Cardiac muscle cell (in vitro differentiated cells and primary cell): ENCODE results near the gene APBB2. TPM values are rescaled to one million over a fixed set of nuclear protein-coding genes. Genes with fewer than 3 reads are reported as not detected.

ENCODE experiments used
- DNase-seq, 2 donors: peaks; one replicate each; pipeline versions ENCODE4 v3.0.0 to v3.0.0-alpha.2; 2010 to 2017; ENCODE audit warnings: low read depth in 1 of 2, low spot score in 1 of 2
- H3K27ac ChIP-seq: fragments of 200-600 bp; sonication (generic); 2 replicates; pipeline ENCODE4 v1.5.1; 2016
- H3K27me3 ChIP-seq: fragments of 200-600 bp; sonication (generic); 2 replicates; pipeline ENCODE4 v1.6.0; 2016; ENCODE audit warnings: control low read depth
- H3K36me3 ChIP-seq: fragments of 200-600 bp; sonication (generic); 2 replicates; pipeline ENCODE4 v1.5.1; 2016; ENCODE audit warnings: control low read depth
- H3K4me1 ChIP-seq: fragments of 200-600 bp; sonication (generic); 2 replicates; pipeline ENCODE4 v1.8.1; 2017; ENCODE audit warnings: low read depth, mild to moderate bottlenecking, mixed run types
- H3K4me3 ChIP-seq: fragments of 200-600 bp; sonication (generic); 2 replicates; pipeline ENCODE4 v1.5.1; 2016; ENCODE audit warnings: mild to moderate bottlenecking
- H3K9me3 ChIP-seq: fragments of 200-600 bp; sonication (generic); 2 replicates; pipeline ENCODE4 v1.5.1; 2017; ENCODE audit warnings: low read depth, mild to moderate bottlenecking, control low read depth
- CTCF ChIP-seq: IDR thresholded peaks from 2 replicates; pipeline ENCODE4 v1.5.1; 2012; ENCODE audit warnings: low read depth, mild to moderate bottlenecking, low read length
- polyA plus RNA-seq: library from polyadenylated mRNA; unstranded; fragments of >200 nt; fragmentation: Nextera tagmentation; extraction: Ambion mirVana; gene quantifications from 2 replicates; pipeline ENCODE4 v1.2.1, GENCODE V29; 2016
- total RNA-seq: library from RNA; depleted of rRNA; stranded (reverse); fragments of >200 nt; gene quantifications from 2 replicates; pipeline ENCODE4 v1.2.3, GENCODE V29; 2016

APBB2 gene
- total and polyA plus RNA-seq, 2 experiments from 2014 or later = 4.6 to 14.9 TPM

- no peaks in the 10 kb centered on the region for H3K9me3 ChIP-seq
- TF ChIP-seq CTCF = no peak
- DNase-seq = no peak
- no peaks in the 10 kb centered on the region for H3K27me3 ChIP-seq
- H3K36me3 ChIP-seq = no peaks in the 10 kb centered on the region
- no peak overlapping the region for H3K4me3 ChIP-seq
- no peaks in the 10 kb centered on the region for H3K4me1 ChIP-seq
- no peak overlapping the region for H3K27ac ChIP-seq
Measured at GRCh38 chr4:41025824-41026223, 188.5 kb downstream of the APBB2 start.

GRCh38 chr4:41024556-41025491 is 189.5 kb downstream of the APBB2 start:
- DNase-seq = peak in 1 of 2 donors; percentile 27
- Histone ChIP-seq H3K9me3 (no peaks in the 10 kb centered on the region), H3K27ac (no peak overlapping the region), H3K4me1 (no peaks in the 10 kb centered on the region), H3K27me3 (no peaks in the 10 kb centered on the region), H3K4me3 (no peak overlapping the region), H3K36me3 (no peaks in the 10 kb centered on the region)
- TF ChIP-seq CTCF = no peak

GRCh38 chr4:41022116-41022515 is 192.2 kb downstream of the APBB2 start:
- H3K27ac ChIP-seq = no peak overlapping the region
- H3K9me3 ChIP-seq = no peaks in the 10 kb centered on the region
- no peaks in the 10 kb centered on the region for H3K36me3 ChIP-seq
- H3K27me3 ChIP-seq = no peaks in the 10 kb centered on the region
- TF ChIP-seq CTCF = no peak
- H3K4me1 ChIP-seq = no peaks in the 10 kb centered on the region
- no peak overlapping the region for H3K4me3 ChIP-seq
- peak in 1 of 2 donors; percentile 7 for DNase-seq

GRCh38 chr4:41015016-41015675 is 199.2 kb downstream of the APBB2 start:
- Histone ChIP-seq H3K27me3 (no peaks in the 10 kb centered on the region), H3K36me3 (no peaks in the 10 kb centered on the region), H3K27ac (no peak overlapping the region), H3K4me3 (no peak overlapping the region), H3K9me3 (no peaks in the 10 kb centered on the region), H3K4me1 (peaks cover 3% of the 10 kb centered on the region)
- peak in 1 of 2 donors; percentile 54 for DNase-seq
- no peak for TF ChIP-seq CTCF

- no peaks in the 10 kb centered on the region for H3K27me3 ChIP-seq
- H3K9me3 ChIP-seq = no peaks in the 10 kb centered on the region
- no peak for DNase-seq
- H3K27ac ChIP-seq = no peak overlapping the region
- no peak for TF ChIP-seq CTCF
- peaks cover 3% of the 10 kb centered on the region for H3K4me1 ChIP-seq
- H3K4me3 ChIP-seq = no peak overlapping the region
- no peaks in the 10 kb centered on the region for H3K36me3 ChIP-seq
Measured at GRCh38 chr4:41014158-41014557, 200.2 kb downstream of the APBB2 start.
